ENCODE data around the gene AIG1. TPM values are rescaled to one million over a fixed set of nuclear protein-coding genes. Genes with fewer than 3 reads are reported as not detected.
"Not testable (repeated sequence)": the region's sequence is repeated elsewhere in the genome, so short reads cannot be mapped to it uniquely, and the experiment has no call there.

AIG1 gene
- total RNA-seq, 1 donor from 2014 or later = 32.2 TPM

GRCh38 chr6:143301188-143301587, 240.5 kb downstream of the AIG1 start:
- H3K27ac Mint-ChIP-seq (ENCODE audit: unreplicated experiment) = no peak overlapping the region
- H3K4me3 Mint-ChIP-seq (ENCODE audit: unreplicated experiment) = no peak overlapping the region
- peaks cover 3% of the 10 kb centered on the region for H3K36me3 Mint-ChIP-seq (ENCODE audit: low read depth)
- TF ChIP-seq, protein P1, sequence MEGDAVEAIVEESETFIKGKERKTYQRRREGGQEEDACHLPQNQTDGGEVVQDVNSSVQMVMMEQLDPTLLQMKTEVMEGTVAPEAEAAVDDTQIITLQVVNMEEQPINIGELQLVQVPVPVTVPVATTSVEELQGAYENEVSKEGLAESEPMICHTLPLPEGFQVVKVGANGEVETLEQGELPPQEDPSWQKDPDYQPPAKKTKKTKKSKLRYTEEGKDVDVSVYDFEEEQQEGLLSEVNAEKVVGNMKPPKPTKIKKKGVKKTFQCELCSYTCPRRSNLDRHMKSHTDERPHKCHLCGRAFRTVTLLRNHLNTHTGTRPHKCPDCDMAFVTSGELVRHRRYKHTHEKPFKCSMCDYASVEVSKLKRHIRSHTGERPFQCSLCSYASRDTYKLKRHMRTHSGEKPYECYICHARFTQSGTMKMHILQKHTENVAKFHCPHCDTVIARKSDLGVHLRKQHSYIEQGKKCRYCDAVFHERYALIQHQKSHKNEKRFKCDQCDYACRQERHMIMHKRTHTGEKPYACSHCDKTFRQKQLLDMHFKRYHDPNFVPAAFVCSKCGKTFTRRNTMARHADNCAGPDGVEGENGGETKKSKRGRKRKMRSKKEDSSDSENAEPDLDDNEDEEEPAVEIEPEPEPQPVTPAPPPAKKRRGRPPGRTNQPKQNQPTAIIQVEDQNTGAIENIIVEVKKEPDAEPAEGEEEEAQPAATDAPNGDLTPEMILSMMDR (IDR thresholded peaks at IDR 0.05) = no peak
- no peak for DNase-seq (ENCODE audit: low spot score)
- H3K27me3 Mint-ChIP-seq (ENCODE audit: low read depth) = no peaks in the 10 kb centered on the region
- peaks cover 8% of the 10 kb centered on the region for H3K9me3 Mint-ChIP-seq (ENCODE audit: low read depth)
- no peaks in the 10 kb centered on the region for H3K4me1 Mint-ChIP-seq (ENCODE audit: low read depth)

- H3K27me3 Mint-ChIP-seq (ENCODE audit: low read depth); H3K27ac Mint-ChIP-seq (ENCODE audit: unreplicated experiment); H3K4me3 Mint-ChIP-seq (ENCODE audit: unreplicated experiment); H3K4me1 Mint-ChIP-seq (ENCODE audit: low read depth); H3K36me3 Mint-ChIP-seq (ENCODE audit: low read depth); DNase-seq (ENCODE audit: low spot score): not testable (repeated sequence)
- H3K9me3 Mint-ChIP-seq (ENCODE audit: low read depth) = peaks cover 13% of the 10 kb centered on the region
These were observed 247.1 kb downstream of the AIG1 start for GRCh38 chr6:143307760-143308159.

DNA sequence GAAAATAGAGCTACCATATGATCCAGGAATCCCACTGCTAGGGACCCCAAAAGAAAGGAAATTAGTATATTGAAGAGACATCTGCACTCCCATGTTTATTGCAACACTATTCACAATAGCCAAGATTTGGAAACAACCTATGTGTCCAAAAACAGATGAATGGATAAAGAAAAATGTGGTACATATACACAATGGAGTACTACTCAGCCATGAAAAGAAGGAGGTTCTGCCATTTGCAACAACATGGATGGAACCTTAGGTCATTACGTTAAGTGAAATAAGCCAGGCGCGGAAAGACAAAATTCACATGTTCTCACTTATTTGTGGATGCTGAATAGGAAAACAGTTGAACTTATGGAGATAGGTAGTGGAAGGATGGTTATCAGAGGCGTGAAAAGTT, 252.5 kb downstream of the AIG1 start:
- no peaks in the 10 kb centered on the region for H3K27me3 Mint-ChIP-seq (ENCODE audit: low read depth)
- H3K36me3 Mint-ChIP-seq (ENCODE audit: low read depth) = peaks cover 6% of the 10 kb centered on the region
- no peak overlapping the region for H3K4me3 Mint-ChIP-seq (ENCODE audit: unreplicated experiment)
- H3K27ac Mint-ChIP-seq (ENCODE audit: unreplicated experiment) = no peak overlapping the region
- no peak for DNase-seq (ENCODE audit: low spot score)
- TF ChIP-seq, protein P1 (IDR thresholded peaks at IDR 0.05) = no peak
- H3K9me3 Mint-ChIP-seq (ENCODE audit: low read depth) = peaks cover 28% of the 10 kb centered on the region
- H3K4me1 Mint-ChIP-seq (ENCODE audit: low read depth) = no peaks in the 10 kb centered on the region

- Mint-ChIP-seq H3K4me3 (ENCODE audit: unreplicated experiment) (no peak overlapping the region), H3K27ac (ENCODE audit: unreplicated experiment) (no peak overlapping the region), H3K36me3 (ENCODE audit: low read depth) (no peaks in the 10 kb centered on the region), H3K4me1 (ENCODE audit: low read depth) (no peaks in the 10 kb centered on the region), H3K27me3 (ENCODE audit: low read depth) (no peaks in the 10 kb centered on the region), H3K9me3 (ENCODE audit: low read depth) (peaks cover 22% of the 10 kb centered on the region)
- TF ChIP-seq, protein P1 (IDR thresholded peaks at IDR 0.05) = no peak
- no peak for DNase-seq (ENCODE audit: low spot score)
These were observed 260.9 kb downstream of the AIG1 start for GRCh38 chr6:143321491-143322086.

- Mint-ChIP-seq H3K4me3 (ENCODE audit: unreplicated experiment) (no peak overlapping the region), H3K36me3 (ENCODE audit: low read depth) (no peaks in the 10 kb centered on the region), H3K9me3 (ENCODE audit: low read depth) (peaks cover 20% of the 10 kb centered on the region), H3K27me3 (ENCODE audit: low read depth) (no peaks in the 10 kb centered on the region), H3K4me1 (ENCODE audit: low read depth) (no peaks in the 10 kb centered on the region), H3K27ac (ENCODE audit: unreplicated experiment) (no peak overlapping the region)
- DNase-seq (ENCODE audit: low spot score) = no peak
- TF ChIP-seq, protein P1 (IDR thresholded peaks at IDR 0.05) = no peak
These were observed 261.7 kb downstream of the AIG1 start for GRCh38 chr6:143322386-143322785.

Data from chondrocyte (in vitro differentiated cells).